ENCODE measurements around the gene ZBTB48.

GRCh38 chr1:6560267-6560666 is 19.5 kb upstream of the ZBTB48 start:
- TF ChIP-seq CTCF (conservative IDR thresholded peaks at IDR 0.05 in 1 of 2, IDR thresholded peaks at IDR 0.05 in 1 of 2; ENCODE audit: low read depth in 1 of 2, low read length in 2 of 2) (no peak), EZH2 (IDR thresholded peaks at IDR 0.05; ENCODE audit: low read length, missing control alignments) (no peak)

Data from fibroblast of lung (primary cell).